ENCODE results near the gene SND1.

The SND1 gene

GRCh38 chr7:128135159-128135514 lies 483.1 kb downstream of the SND1 start:
- H4K20me1 ChIP-seq (ENCODE audit: control insufficient read depth, insufficient read depth, low read depth, low read length), result no peaks in the 10 kb centered on the region
- no peak for TF ChIP-seq CTCF (IDR thresholded peaks at IDR 0.05; ENCODE audit: low read depth, low read length, poor library complexity, severe bottlenecking)
- no peaks in the 10 kb centered on the region for H3K9me3 ChIP-seq (ENCODE audit: control insufficient read depth, insufficient read depth, low read length)
- peaks cover 49% of the 10 kb centered on the region for H3K4me1 ChIP-seq (ENCODE audit: control insufficient read depth, low read length)
- H3K27me3 ChIP-seq (ENCODE audit: control insufficient read depth, low read length), result no peaks in the 10 kb centered on the region
- H3K4me3 ChIP-seq (ENCODE audit: low read length), result peak overlapping the region; percentile 80
- peaks cover 49% of the 10 kb centered on the region for H3K79me2 ChIP-seq (ENCODE audit: control insufficient read depth, low read length)
- peak overlapping the region; percentile 92 for H3K4me2 ChIP-seq (ENCODE audit: low read length)
- H3K9me2 ChIP-seq (replicated peaks; ENCODE audit: control insufficient read depth, low read length), result no peaks in the 10 kb centered on the region
- H3K36me3 ChIP-seq (ENCODE audit: control insufficient read depth, low read length), result 0 out of 2 replicates have a peak, but pooled peaks cover 5% of the 10 kb centered on the region
- H3K27ac ChIP-seq (ENCODE audit: low read depth, low read length), result no peak overlapping the region
- H3F3A ChIP-seq (ENCODE audit: control insufficient read depth, insufficient read depth), result peaks cover 23% of the 10 kb centered on the region

- Histone ChIP-seq H3K9me3 (ENCODE audit: control insufficient read depth, insufficient read depth, low read length) (no peaks in the 10 kb centered on the region), H3K9me2 (replicated peaks; ENCODE audit: control insufficient read depth, low read length) (no peaks in the 10 kb centered on the region), H3K27ac (ENCODE audit: low read depth, low read length) (peak overlapping the region; percentile 15; the same call in 1 of the 2 replicates), H4K20me1 (ENCODE audit: control insufficient read depth, insufficient read depth, low read depth, low read length) (no peaks in the 10 kb centered on the region), H3K4me3 (ENCODE audit: low read length) (peak overlapping the region; percentile 80), H3K4me1 (ENCODE audit: control insufficient read depth, low read length) (peaks cover 44% of the 10 kb centered on the region), H3F3A (ENCODE audit: control insufficient read depth, insufficient read depth) (peaks cover 23% of the 10 kb centered on the region), H3K36me3 (ENCODE audit: control insufficient read depth, low read length) (0 out of 2 replicates have a peak, but pooled peaks cover 5% of the 10 kb centered on the region), H3K27me3 (ENCODE audit: control insufficient read depth, low read length) (no peaks in the 10 kb centered on the region), H3K4me2 (ENCODE audit: low read length) (peak overlapping the region; percentile 92), H3K79me2 (ENCODE audit: control insufficient read depth, low read length) (peaks cover 44% of the 10 kb centered on the region)
- TF ChIP-seq CTCF (IDR thresholded peaks at IDR 0.05; ENCODE audit: low read depth, low read length, poor library complexity, severe bottlenecking), result peak; percentile 78
- no peak for TF ChIP-seq EZH2phosphoT487 (IDR thresholded peaks at IDR 0.05; ENCODE audit: borderline replicate concordance, low read length)
Observed at GRCh38 chr7:128135515-128136214, 483.7 kb downstream of the SND1 start.

GRCh38 chr7:128136215-128136597 lies 484.2 kb downstream of the SND1 start:
- Histone ChIP-seq H3K9me2 (replicated peaks; ENCODE audit: control insufficient read depth, low read length) (no peaks in the 10 kb centered on the region), H3K9me3 (ENCODE audit: control insufficient read depth, insufficient read depth, low read length) (no peaks in the 10 kb centered on the region), H3K4me3 (ENCODE audit: low read length) (peak overlapping the region; percentile 80), H3K79me2 (ENCODE audit: control insufficient read depth, low read length) (peaks cover 38% of the 10 kb centered on the region), H3K27ac (ENCODE audit: low read depth, low read length) (peak overlapping the region; percentile 15; the same call in 1 of the 2 replicates), H3K36me3 (ENCODE audit: control insufficient read depth, low read length) (0 out of 2 replicates have a peak, but pooled peaks cover 5% of the 10 kb centered on the region), H3K27me3 (ENCODE audit: control insufficient read depth, low read length) (no peaks in the 10 kb centered on the region), H4K20me1 (ENCODE audit: control insufficient read depth, insufficient read depth, low read depth, low read length) (no peaks in the 10 kb centered on the region), H3K4me2 (ENCODE audit: low read length) (peak overlapping the region; percentile 92), H3F3A (ENCODE audit: control insufficient read depth, insufficient read depth) (peaks cover 19% of the 10 kb centered on the region), H3K4me1 (ENCODE audit: control insufficient read depth, low read length) (peaks cover 39% of the 10 kb centered on the region)
- TF ChIP-seq CTCF (IDR thresholded peaks at IDR 0.05; ENCODE audit: low read depth, low read length, poor library complexity, severe bottlenecking) (no peak), EZH2phosphoT487 (IDR thresholded peaks at IDR 0.05; ENCODE audit: borderline replicate concordance, low read length) (no peak)
